HepG2 (cell line): ENCODE measurements around the gene PIAS3. TPM values are rescaled to one million over a fixed set of nuclear protein-coding genes. Genes with fewer than 3 reads are reported as not detected.

ENCODE experiments used
- ATF4 ChIP-seq, 2 experiments: fragments of 450-650 bp in 1 of 2; sonication (generic) in 1 of 2; formaldehyde crosslinking; IDR thresholded peaks; 2 replicates each; pipeline versions ENCODE4 v1.5.0 to v1.8.0; 2020 to 2022; ENCODE audit warnings: mild to moderate bottlenecking in 1 of 2, missing genetic modification reagents in 1 of 2
- KDM5B ChIP-seq: sonication (generic); formaldehyde crosslinking; IDR thresholded peaks from 2 replicates; pipeline ENCODE4 v1.4.0; 2020; ENCODE audit warnings: missing genetic modification reagents, mild to moderate bottlenecking, borderline replicate concordance
- MAX ChIP-seq: IDR thresholded peaks from 2 replicates; pipeline ENCODE4 v1.6.1; 2012; ENCODE audit warnings: inconsistent platforms
- MXD3 ChIP-seq: IDR thresholded peaks from 2 replicates; pipeline ENCODE4 v1.6.1; 2016; ENCODE audit warnings: mild to moderate bottlenecking, missing biosample characterization, missing genetic modification reagents
- NR3C1 ChIP-seq: sonication (generic); formaldehyde crosslinking; IDR thresholded peaks from 2 replicates; pipeline ENCODE4 v1.4.0; 2020; ENCODE audit warnings: missing genetic modification reagents
- SAFB2 ChIP-seq: sonication (generic); formaldehyde crosslinking; IDR thresholded peaks from 2 replicates; pipeline ENCODE4 v1.5.1; 2020; ENCODE audit warnings: missing genetic modification reagents, low read depth, mild to moderate bottlenecking, borderline replicate concordance
- SKIL ChIP-seq: sonication (generic); formaldehyde crosslinking; IDR thresholded peaks from 2 replicates; pipeline ENCODE4 v1.8.0; 2022; ENCODE audit warnings: missing genetic modification reagents, mild to moderate bottlenecking, moderate library complexity, borderline replicate concordance
- SMC3 ChIP-seq: IDR thresholded peaks from 2 replicates; pipeline ENCODE4 v1.6.1; 2011; ENCODE audit warnings: low read length, improper control_type of control experiment
- TFDP1 ChIP-seq: IDR thresholded peaks from 2 replicates; pipeline ENCODE4 v1.6.1; 2016; ENCODE audit warnings: missing compliant biosample characterization, missing genetic modification reagents, borderline replicate concordance
- ZFP41 ChIP-seq: sonication (generic); formaldehyde crosslinking; IDR thresholded peaks from 2 replicates; pipeline ENCODE4 v1.4.0; 2020; ENCODE audit warnings: mild to moderate bottlenecking, missing genetic modification reagents, borderline replicate concordance
- ZNF280D ChIP-seq: sonication (generic); formaldehyde crosslinking; IDR thresholded peaks from 2 replicates; pipeline ENCODE4 v1.5.1; 2020; ENCODE audit warnings: mild to moderate bottlenecking, missing genetic modification reagents
- ZNF441 ChIP-seq: sonication (generic); formaldehyde crosslinking; IDR thresholded peaks from 2 replicates; pipeline ENCODE4 v1.7.0; 2021; ENCODE audit warnings: missing genetic modification reagents, borderline replicate concordance
- ZNF503 ChIP-seq: sonication (generic); formaldehyde crosslinking; IDR thresholded peaks from 2 replicates; pipeline ENCODE4 v1.4.0; 2020; ENCODE audit warnings: missing genetic modification reagents
- ZNF550 ChIP-seq: sonication (generic); formaldehyde crosslinking; IDR thresholded peaks from 2 replicates; pipeline ENCODE4 v1.4.0; 2020; ENCODE audit warnings: mild to moderate bottlenecking, missing genetic modification reagents, borderline replicate concordance
- ZNF577 ChIP-seq: sonication (generic); formaldehyde crosslinking; IDR thresholded peaks from 2 replicates; pipeline ENCODE4 v1.4.0; 2020; ENCODE audit warnings: mild to moderate bottlenecking, low read depth, missing genetic modification reagents, borderline replicate concordance
- ZNF691 ChIP-seq: sonication (generic); formaldehyde crosslinking; IDR thresholded peaks from 2 replicates; pipeline ENCODE4 v1.4.0; 2020; ENCODE audit warnings: missing genetic modification reagents, low read depth, mild to moderate bottlenecking, borderline replicate concordance
- ZNF841 ChIP-seq: sonication (generic); formaldehyde crosslinking; IDR thresholded peaks from 2 replicates; pipeline ENCODE4 v1.8.1; 2023; ENCODE audit warnings: missing genetic modification reagents, borderline replicate concordance
- polyA plus RNA-seq, 8 experiments: library from polyadenylated mRNA; depleted of rRNA in 3 of 8; stranded (reverse) in 7 of 8; unstranded in 1 of 8; fragments of >200 nt; fragmentation: Illumina TruSeq in 4 of 8; extraction: Trizol in 4 of 8; gene quantifications; 2 replicates each; pipeline versions ENCODE4 v1.2.1 to v1.2.3, GENCODE V29; 2011 to 2016; ENCODE audit warnings: low read depth in 4 of 8, missing spikeins in 1 of 8, mixed read lengths in 1 of 8; ENCODE audit not compliant: insufficient read depth in 1 of 8
- total RNA-seq, 5 experiments: library from RNA; depleted of rRNA; stranded (reverse); fragments of >200 nt; fragmentation: Illumina TruSeq; extraction: Trizol; gene quantifications; 2 replicates each; pipeline ENCODE4 v1.2.3, GENCODE V29; 2016; ENCODE audit warnings: low read depth in 1 of 5

PIAS3 gene
- total and polyA plus RNA-seq, 2 of the 13 experiments (the other 11 are each of a cell fraction or from before 2014, with no cell fraction given): 3.7 to 8.0 TPM

GRCh38 chr1:145858901-145859490 is at the start of gene PIAS3 (continued):
- TF ChIP-seq MXD3 (CRISPR knock-in tag) (no peak), ZNF691 (CRISPR knock-in tag) (peak; percentile 62; the same call in 1 of the 2 replicates), MAX (peak; percentile 41; the same call in 1 of the 2 replicates), NR3C1 (CRISPR knock-in tag) (no peak), ZNF503 (CRISPR knock-in tag) (no peak), SAFB2 (no peak; the same call in 1 of the 2 replicates), ZNF550 (no peak), SMC3 (no peak), ZFP41 (CRISPR knock-in tag) (no peak), TFDP1 (CRISPR knock-in tag) (peak; percentile 40; the same call in 1 of the 2 replicates), ZNF280D (CRISPR knock-in tag) (peak; percentile 55; the same call in 1 of the 2 replicates), ZNF577 (CRISPR knock-in tag) (no peak), SKIL (CRISPR knock-in tag) (0 out of 2 replicates have a peak, but pooled peaks have one; percentile 62), ATF4 (CRISPR knock-in tag; IDR thresholded peaks at IDR 0.05) (peak in 1 of 2 experiments; percentile 43; a peak in 1 of 4 replicates), ZNF841 (CRISPR knock-in tag) (no peak), ZNF441 (CRISPR knock-in tag) (no peak), KDM5B (CRISPR knock-in tag) (peak; percentile 57; the same call in 1 of the 2 replicates)
